Liver (tissue), 9 donors: ENCODE results near the gene ZFP36L1. TPM values are rescaled to one million over a fixed set of nuclear protein-coding genes. Genes with fewer than 3 reads are reported as not detected.

Experiments
- DNase-seq: peaks from one replicate; pipeline ENCODE4 v3.0.0-alpha.2; 2017; ENCODE audit warnings: low spot score
- H3K27ac ChIP-seq, 2 donors: one replicate each; pipeline ENCODE4 v1.7.0; 2013; ENCODE audit warnings: inconsistent platforms in 2 of 2, low read length in 2 of 2, control low read depth in 1 of 2, low read depth in 1 of 2, mild to moderate bottlenecking in 1 of 2
- H3K27me3 ChIP-seq, 4 donors: one replicate each; pipeline versions ENCODE4 v1.6.1 to v1.7.0; 2013; ENCODE audit warnings: low read length in 3 of 4, inconsistent platforms in 1 of 4, mild to moderate bottlenecking in 1 of 4, moderate library complexity in 1 of 4; ENCODE audit not compliant: control insufficient read depth in 4 of 4, insufficient read depth in 4 of 4
- H3K36me3 ChIP-seq, 4 donors: one replicate each; pipeline versions ENCODE4 v1.6.1 to v1.7.0; 2013; ENCODE audit warnings: low read length in 3 of 4, mild to moderate bottlenecking in 3 of 4, low read depth in 1 of 4, moderate library complexity in 1 of 4; ENCODE audit not compliant: control insufficient read depth in 4 of 4, insufficient read depth in 3 of 4
- H3K4me1 ChIP-seq, 4 donors: one replicate each; pipeline versions ENCODE4 v1.6.1 to v1.7.0; 2013; ENCODE audit warnings: low read length in 3 of 4, mild to moderate bottlenecking in 3 of 4, moderate library complexity in 1 of 4; ENCODE audit not compliant: control insufficient read depth in 4 of 4, insufficient read depth in 4 of 4
- H3K4me3 ChIP-seq, 3 donors: one replicate each; pipeline versions ENCODE4 v1.6.1 to v1.7.0; 2013; ENCODE audit warnings: low read length in 3 of 3, control low read depth in 1 of 3, low read depth in 1 of 3, mild to moderate bottlenecking in 1 of 3
- H3K9ac ChIP-seq, 2 donors: one replicate each; pipeline ENCODE4 v1.7.0; 2013; ENCODE audit warnings: low read length in 2 of 2, mild to moderate bottlenecking in 2 of 2, moderate library complexity in 2 of 2, control low read depth in 1 of 2, low read depth in 1 of 2
- H3K9me3 ChIP-seq, 4 donors: one replicate each; pipeline versions ENCODE4 v1.6.1 to v1.7.0; 2013; ENCODE audit warnings: low read length in 3 of 4; ENCODE audit not compliant: control insufficient read depth in 4 of 4
- ATF3 ChIP-seq: IDR thresholded peaks from 2 replicates; pipeline ENCODE4 v1.6.1; 2016; ENCODE audit warnings: antibody characterized with exemption
- CTCF ChIP-seq: fragments of 150-350 bp; IDR thresholded peaks from 2 replicates; pipeline ENCODE4 v1.5.1; 2017; ENCODE audit warnings: improper control_type of control experiment, low read depth, low read length; ENCODE audit not compliant: missing input control
- EGR1 ChIP-seq, 2 donors: IDR thresholded peaks; 2 replicates each; pipeline ENCODE4 v1.6.1; 2016 to 2018; ENCODE audit warnings: antibody characterized with exemption in 2 of 2, low read depth in 2 of 2
- FOXA1 ChIP-seq: IDR thresholded peaks from 2 replicates; pipeline ENCODE4 v1.6.1; 2016; ENCODE audit warnings: antibody characterized with exemption
- FOXA2 ChIP-seq: IDR thresholded peaks from 2 replicates; pipeline ENCODE4 v1.6.1; 2016; ENCODE audit warnings: antibody characterized with exemption
- GABPA ChIP-seq, 2 donors: IDR thresholded peaks in 1 of 2; conservative IDR thresholded peaks in 1 of 2; 2 replicates each; pipeline ENCODE4 v1.6.1; 2016; ENCODE audit warnings: antibody characterized with exemption in 2 of 2, mild to moderate bottlenecking in 1 of 2, moderate library complexity in 1 of 2
- HNF4A ChIP-seq, 2 donors: conservative IDR thresholded peaks; 2 replicates each; pipeline ENCODE4 v1.6.1; 2016; ENCODE audit warnings: antibody characterized with exemption in 2 of 2, mild to moderate bottlenecking in 2 of 2
- HNF4G ChIP-seq: IDR thresholded peaks from 2 replicates; pipeline ENCODE4 v1.6.1; 2016; ENCODE audit warnings: antibody characterized with exemption
- JUND ChIP-seq, 2 donors: IDR thresholded peaks; 2 replicates each; pipeline ENCODE4 v1.6.1; 2016; ENCODE audit warnings: antibody characterized with exemption in 2 of 2
- MAX ChIP-seq: IDR thresholded peaks from 2 replicates; pipeline ENCODE4 v1.6.1; 2016; ENCODE audit warnings: antibody characterized with exemption
- NR2F2 ChIP-seq: IDR thresholded peaks from 2 replicates; pipeline ENCODE4 v1.6.1; 2016; ENCODE audit warnings: antibody characterized with exemption
- RAD21 ChIP-seq, 2 donors: IDR thresholded peaks; 2 replicates each; pipeline ENCODE4 v1.6.1; 2016; ENCODE audit warnings: antibody characterized with exemption in 2 of 2, mild to moderate bottlenecking in 2 of 2
- REST ChIP-seq: IDR thresholded peaks from 2 replicates; pipeline ENCODE4 v1.6.1; 2016; ENCODE audit warnings: antibody characterized with exemption, mild to moderate bottlenecking
- RXRA ChIP-seq, 2 donors: IDR thresholded peaks; 2 replicates each; pipeline ENCODE4 v1.6.1; 2017 to 2018; ENCODE audit warnings: antibody characterized with exemption in 2 of 2, mild to moderate bottlenecking in 1 of 2
- SP1 ChIP-seq: IDR thresholded peaks from 2 replicates; pipeline ENCODE4 v1.6.1; 2018; ENCODE audit warnings: antibody characterized with exemption, mild to moderate bottlenecking
- TAF1 ChIP-seq: conservative IDR thresholded peaks from 2 replicates; pipeline ENCODE4 v1.6.1; 2016; ENCODE audit warnings: antibody characterized with exemption, mild to moderate bottlenecking
- YY1 ChIP-seq: IDR thresholded peaks from 2 replicates; pipeline ENCODE4 v1.6.1; 2016; ENCODE audit warnings: antibody characterized with exemption, mild to moderate bottlenecking
- ZBTB33 ChIP-seq: IDR thresholded peaks from 2 replicates; pipeline ENCODE4 v1.6.1; 2016; ENCODE audit warnings: antibody characterized with exemption
- WGBS: extraction: QIAGEN DNeasy Blood & Tissue Kit; methylation state at CpG from one replicate; pipeline ENCODE4 v1.1.7; 2013; 5-methylcytosine and 5-hydroxymethylcytosine counted together
- polyA plus RNA-seq, 2 donors: library from polyadenylated mRNA; stranded (reverse) in 1 of 2; unstranded in 1 of 2; fragments of 200-250 nt in 1 of 2; fragments of >200 nt in 1 of 2; fragmentation: Nextera tagmentation in 1 of 2; extraction: Ambion mirVana in 1 of 2; gene quantifications; one replicate each; pipeline versions ENCODE4 v1.2.1 to v1.2.3, GENCODE V29; 2013 to 2015
- total RNA-seq, 2 donors: library from RNA; depleted of rRNA; stranded (reverse); fragments of >200 nt; gene quantifications; one replicate each; pipeline ENCODE4 v1.2.3, GENCODE V29; 2014
- donor health status: healthy.
- donor health status: healthy.
- donor health status: healthy.
- donor health status: healthy.
- donor health status: healthy.

The ZFP36L1 gene
- total and polyA plus RNA-seq, 4 donors: 25.0 to 170 (median 69.5) TPM

- TF ChIP-seq SP1: peak; percentile 10
- no peak for TF ChIP-seq ZBTB33
- H3K27me3 ChIP-seq: no peaks in the 10 kb centered on the region
- no peaks in the 10 kb centered on the region for H3K9me3 ChIP-seq
- H3K9ac ChIP-seq: no peak overlapping the region
- no peaks in the 10 kb centered on the region for H3K36me3 ChIP-seq
- DNase-seq: no peak
- H3K4me1 ChIP-seq: peaks cover 20 to 71% (median 49%) of the 10 kb centered on the region in 4 donors
- WGBS: 46% methylated on average over 1 of the region's 1 CpG
- H3K4me3 ChIP-seq: no peak overlapping the region
- H3K27ac ChIP-seq: peak overlapping the region; percentile 86 to 90
Measured at GRCh38 chr14:68824207-68824516, 31.3 kb upstream of the ZFP36L1 start.

GRCh38 chr14:68823434-68824206, 30.8 kb upstream of the ZFP36L1 start:
- no peaks in the 10 kb centered on the region for H3K9me3 ChIP-seq
- no peaks in the 10 kb centered on the region for H3K36me3 ChIP-seq
- H3K27ac ChIP-seq: peak overlapping the region; percentile 86 to 90
- TF ChIP-seq JUND (IDR thresholded peaks at IDR 0.05): peak; percentile 94 to 95
- peak; percentile 91 for TF ChIP-seq ATF3
- peak; percentile 54 to 58 for TF ChIP-seq RAD21 (IDR thresholded peaks at IDR 0.05)
- peak; percentile 60 for TF ChIP-seq FOXA1
- TF ChIP-seq RXRA (IDR thresholded peaks at IDR 0.05): peak; percentile 99 to 100
- peak; percentile 90 for TF ChIP-seq HNF4A (conservative IDR thresholded peaks at IDR 0.05)
- TF ChIP-seq CTCF: no peak
- peak; percentile 77 for TF ChIP-seq NR2F2
- peak; percentile 88 for TF ChIP-seq ZBTB33
- TF ChIP-seq GABPA (IDR thresholded peaks at IDR 0.05 in 1 of 2, conservative IDR thresholded peaks at IDR 0.05 in 1 of 2): peak in 1 of 2 donors; percentile 53
- peak; percentile 91 for TF ChIP-seq YY1
- TF ChIP-seq MAX: peak; percentile 88
- TF ChIP-seq FOXA2: no peak
- peak; percentile 16 for TF ChIP-seq TAF1
- peak in 1 of 2 donors; percentile 65 for TF ChIP-seq EGR1 (IDR thresholded peaks at IDR 0.05; ENCODE audit: low read depth in 2 of 2)
- peak; percentile 79 for TF ChIP-seq REST
- TF ChIP-seq HNF4G: peak; percentile 64
- peak; percentile 98 for TF ChIP-seq SP1
- H3K9ac ChIP-seq: peak overlapping the region in 1 of 2 donors; percentile 5
- no peak overlapping the region for H3K4me3 ChIP-seq
- DNase-seq: peak; percentile 72
- no peaks in the 10 kb centered on the region for H3K27me3 ChIP-seq
- WGBS: 36% methylated on average over 8 of the region's 8 CpGs
- peaks cover 20 to 76% (median 52%) of the 10 kb centered on the region in 4 donors for H3K4me1 ChIP-seq
